Right lung (tissue), 5 donors: Measurements from ENCODE around the gene PLOD3. TPM values are rescaled to one million over a fixed set of nuclear protein-coding genes. Genes with fewer than 3 reads are reported as not detected.

ENCODE experiments used
- DNase-seq, 2 donors: peaks; one replicate each; pipeline ENCODE4 v3.0.0-alpha.2; 2013
- polyA plus RNA-seq, 5 donors: library from polyadenylated mRNA; unstranded; fragments of 120-200 nt; gene quantifications; one replicate each; pipeline versions ENCODE4 v1.2.1 to v1.2.3, GENCODE V29; 2013; ENCODE audit warnings: inconsistent platforms in 1 of 5, low replicate concordance in 1 of 5; ENCODE audit not compliant: insufficient read length in 5 of 5, insufficient read depth in 1 of 5

Gene PLOD3
- polyA plus RNA-seq, 5 donors: 39.6 to 72.2 (median 55.9) TPM

DNA sequence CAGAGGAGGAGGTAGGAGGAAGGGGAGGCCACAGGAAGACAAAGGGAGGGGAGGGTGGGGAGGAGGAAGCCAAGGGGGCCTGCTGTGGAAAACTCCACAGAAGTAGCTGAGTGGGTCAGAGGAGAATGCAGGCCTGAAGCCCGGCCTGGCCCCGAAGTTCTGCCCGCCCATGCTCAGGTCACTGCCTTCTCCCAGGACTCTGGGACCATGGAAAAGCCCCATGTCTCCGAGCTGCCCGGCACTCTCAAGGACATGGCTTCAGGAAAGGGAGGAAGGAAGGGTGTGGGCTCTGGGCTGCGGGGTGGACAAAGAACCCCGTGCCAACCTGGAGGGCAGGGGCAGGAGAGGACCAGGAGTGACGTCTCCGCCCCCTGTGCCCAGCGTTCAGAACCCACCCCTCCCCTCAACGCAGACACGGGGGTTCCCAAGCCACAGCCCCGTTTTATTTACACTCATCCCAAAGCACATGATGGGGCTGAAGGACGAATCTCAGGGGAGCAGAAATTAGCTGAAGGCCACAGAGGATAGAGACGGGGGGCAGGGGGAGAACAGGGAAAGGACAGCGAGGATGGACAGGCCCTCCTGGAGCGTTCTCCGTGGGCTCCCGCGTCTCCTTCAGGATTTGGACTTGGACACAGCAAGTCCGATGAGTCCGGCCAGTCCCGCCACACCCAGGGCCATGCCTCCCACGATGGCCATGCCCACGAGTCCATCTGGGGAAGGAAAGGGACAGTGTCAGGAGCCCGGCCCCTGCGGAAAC lies 22.0 kb upstream of the PLOD3 start:
- DNase-seq: no peak

DNA sequence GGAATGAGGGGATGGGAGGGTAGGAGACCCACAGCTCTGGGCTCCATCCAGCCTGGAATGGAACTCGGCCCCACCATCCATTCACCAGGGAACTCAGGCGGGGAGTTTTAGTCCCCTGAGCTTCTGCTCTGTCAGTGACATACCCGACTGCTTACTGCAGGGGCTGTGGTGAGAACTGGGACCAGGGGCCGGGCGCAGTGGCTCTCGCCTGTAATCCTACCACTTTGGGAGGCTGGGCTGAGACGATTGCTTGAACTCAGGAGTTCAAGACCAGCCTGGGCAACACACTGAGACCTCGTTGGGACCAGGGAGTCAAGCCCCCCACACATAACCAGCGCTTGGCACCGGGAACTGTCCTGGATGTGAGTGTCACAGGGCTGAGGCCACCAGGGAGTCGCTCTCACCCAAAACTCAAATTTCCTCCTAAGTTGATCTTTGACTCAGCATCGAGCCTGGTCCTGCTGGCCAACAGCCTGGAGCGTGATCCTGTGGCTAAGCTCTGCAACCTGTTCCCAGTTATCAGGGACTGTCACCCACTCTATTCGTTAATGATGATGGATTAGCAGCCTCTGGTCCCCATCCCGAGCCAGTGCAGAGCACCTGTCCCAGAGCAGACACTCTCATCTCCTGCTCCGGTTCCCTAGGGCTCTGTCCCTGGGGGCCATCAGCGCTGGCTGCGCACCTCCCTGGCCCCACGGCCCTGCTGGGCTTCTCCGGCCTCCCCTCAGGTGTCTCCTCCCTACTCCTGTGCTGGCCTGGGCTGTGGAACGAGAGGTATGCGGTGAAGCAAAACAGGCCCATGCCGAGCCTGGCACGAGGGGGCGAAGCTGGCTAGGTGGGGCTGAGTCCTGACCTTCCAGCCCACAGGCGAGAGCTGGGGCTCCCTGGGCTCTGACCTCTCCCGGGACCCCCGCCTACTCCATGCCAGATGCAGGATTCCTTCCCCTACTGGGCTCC lies 21.1 kb upstream of the PLOD3 start:
- DNase-seq: no peak

DNA sequence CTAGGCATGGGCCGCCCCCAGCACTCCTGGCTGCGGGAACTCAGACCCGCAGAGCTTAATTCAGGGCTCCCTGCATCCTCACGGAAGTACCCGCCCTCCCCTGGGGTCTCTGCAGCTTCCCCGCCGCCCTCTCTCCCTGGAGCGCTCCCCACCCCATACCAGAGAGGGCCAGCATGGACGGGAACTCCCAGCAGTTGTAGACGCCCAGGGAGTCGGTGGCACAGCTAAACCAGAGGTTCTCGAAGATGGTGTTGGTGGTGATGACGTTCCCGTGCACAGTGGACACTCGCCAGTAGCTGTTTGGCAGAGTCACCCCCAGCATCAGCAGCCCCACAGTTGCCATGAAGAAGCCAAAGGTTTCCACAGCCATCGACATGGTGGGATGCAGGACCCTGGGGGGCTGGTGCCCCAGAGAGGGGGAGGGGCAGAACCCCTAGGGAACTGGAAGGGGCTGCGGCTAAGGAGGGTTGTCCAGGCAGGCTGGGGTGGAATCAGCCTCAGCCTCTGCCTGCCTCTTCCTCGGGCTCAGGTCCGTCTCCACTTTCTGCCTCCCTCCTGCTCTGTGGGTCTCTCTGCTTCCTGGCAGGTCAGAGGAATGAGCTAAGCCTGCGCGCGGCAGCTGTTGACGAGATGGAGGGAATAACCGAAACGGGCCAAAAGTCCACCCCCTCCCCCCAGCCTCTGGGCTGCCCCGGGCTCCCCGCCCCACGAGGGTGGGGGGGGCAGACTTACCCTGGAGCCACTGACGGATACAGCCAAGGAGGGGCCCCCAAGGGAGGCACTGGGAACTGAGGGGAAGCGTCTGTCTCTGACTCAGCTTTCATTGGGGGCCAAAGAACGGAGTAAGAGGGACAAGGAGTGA lies 20.1 kb upstream of the PLOD3 start, which contains the start of gene CLDN15:
Gene CLDN15, minus strand, starts transcription at position 597 of the 862 bp plus-strand sequence. Its CDS starts 221 bp downstream, at position 376.
- DNase-seq: no peak

DNA sequence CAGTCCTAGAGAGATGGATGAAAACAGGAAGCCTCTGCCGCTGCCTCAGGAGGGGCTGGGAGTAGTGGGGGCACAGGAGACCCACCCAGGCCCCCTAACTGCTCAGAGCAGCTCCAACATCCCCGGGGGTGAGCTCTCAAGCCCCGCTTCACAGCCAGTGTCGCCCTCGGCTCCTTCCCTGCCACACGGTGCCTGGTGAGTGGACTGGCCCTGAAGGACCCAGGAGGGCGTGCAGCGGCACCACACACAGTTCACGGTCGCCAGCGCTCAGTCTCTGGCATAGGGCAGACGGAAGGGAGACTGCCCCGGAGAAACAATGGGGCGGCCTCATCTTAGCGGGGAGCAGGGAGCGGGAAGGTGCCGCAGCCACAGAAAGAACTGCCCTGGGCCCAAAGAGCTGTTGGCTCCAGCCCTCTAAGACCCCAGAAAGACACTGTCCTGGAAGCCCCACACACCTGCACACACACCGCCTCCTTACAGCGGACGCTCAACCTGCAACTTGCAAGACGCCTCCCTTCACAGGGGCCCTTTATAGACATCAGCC lies 19.0 kb upstream of the PLOD3 start:
- DNase-seq: no peak

- DNase-seq: no peak
Observed at GRCh38 chr7:101235522-101235921, 18.1 kb upstream of the PLOD3 start.

DNA sequence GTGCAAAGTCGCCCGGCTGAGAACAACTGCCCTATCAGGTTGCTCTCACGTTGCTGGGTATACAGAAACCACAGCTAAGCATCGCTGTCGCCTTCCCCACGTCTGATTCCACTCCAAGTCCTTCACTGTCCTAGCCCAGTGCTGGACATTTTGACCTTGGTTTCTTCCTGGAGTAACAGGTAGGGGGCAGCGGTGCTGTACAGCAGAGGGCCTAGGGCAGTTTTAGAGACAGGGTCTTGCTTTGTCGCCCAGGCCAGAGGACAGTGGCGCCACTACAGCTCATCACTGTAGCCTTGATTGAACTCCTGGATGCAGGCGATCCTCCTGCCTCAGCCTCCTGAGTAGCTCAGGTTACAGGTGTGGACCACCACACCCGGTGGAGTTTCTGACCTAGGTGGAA lies 17.7 kb upstream of the PLOD3 start:
- DNase-seq: no peak

DNA sequence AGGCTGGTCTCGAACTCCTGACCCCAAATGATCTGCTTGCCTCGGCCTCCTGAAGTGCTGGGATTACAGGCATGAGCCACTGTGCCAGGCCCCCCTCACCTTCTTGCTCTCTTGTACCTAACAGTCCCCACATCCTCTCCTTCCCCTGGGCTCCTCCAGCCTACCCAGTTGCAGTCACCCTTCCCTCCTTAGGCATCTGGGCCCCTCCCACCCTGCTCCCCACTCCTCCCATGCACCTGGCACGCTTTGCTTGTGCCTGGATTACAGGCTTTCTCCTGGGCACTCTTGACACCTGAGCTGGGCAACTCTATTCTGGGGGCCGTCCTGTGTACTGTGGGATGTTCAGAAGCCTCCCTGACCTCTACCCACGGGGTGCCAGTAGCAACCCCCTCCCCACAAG lies 17.3 kb upstream of the PLOD3 start:
- no peak for DNase-seq

DNA sequence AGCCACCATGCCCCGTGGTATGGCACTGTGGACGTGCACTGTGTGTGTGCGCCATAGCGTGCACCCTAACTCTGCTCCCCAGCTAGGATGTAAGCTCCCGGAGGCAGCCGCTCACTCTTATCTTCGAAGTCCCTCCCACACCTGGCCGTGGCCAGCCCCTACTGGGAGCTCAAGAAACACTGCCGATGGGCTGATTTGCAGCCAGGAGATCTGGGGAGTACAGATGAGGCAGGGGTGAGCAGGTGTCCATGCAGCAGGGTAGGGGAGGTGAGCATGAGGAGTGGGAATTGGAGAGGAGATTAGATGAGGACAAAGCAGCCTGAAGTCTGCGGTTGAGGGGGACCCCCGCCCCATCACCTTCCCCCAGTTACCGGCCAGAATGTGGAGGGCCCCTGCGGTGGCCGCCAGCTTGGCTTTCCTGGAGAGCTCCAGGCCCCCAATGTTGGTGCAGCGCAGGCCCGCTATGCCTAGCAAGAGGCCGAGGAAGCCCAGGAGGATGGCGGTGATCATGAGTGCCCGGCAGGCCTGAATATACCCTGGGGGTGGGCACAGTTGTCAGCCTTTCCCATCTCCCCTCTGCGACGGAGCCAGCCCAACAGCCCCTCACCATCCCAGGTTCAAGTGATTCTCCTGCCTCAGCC lies 16.6 kb upstream of the PLOD3 start:
- no peak for DNase-seq

GRCh38 chr7:101232141-101232850 lies 14.9 kb upstream of the PLOD3 start:
- DNase-seq: no peak

DNA sequence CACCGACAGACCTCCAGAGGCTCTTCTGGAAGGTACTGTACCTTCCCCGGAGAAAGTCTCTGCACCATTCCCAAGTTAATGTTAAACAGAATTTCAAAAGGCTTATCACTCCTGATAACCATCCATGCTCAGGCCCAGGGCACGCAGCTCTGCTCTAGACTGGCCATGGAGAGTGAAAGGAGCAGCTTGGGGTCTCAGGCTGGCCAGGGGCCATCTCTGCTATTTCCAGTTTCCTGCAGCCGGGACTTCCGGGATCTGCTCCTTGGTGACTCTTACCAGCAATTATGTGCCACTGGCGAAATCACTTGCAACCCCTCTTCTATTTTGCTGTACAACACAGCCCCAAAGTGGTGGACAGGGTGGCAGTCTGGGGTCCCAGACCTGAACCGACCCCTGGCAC lies 14.3 kb upstream of the PLOD3 start:
- no peak for DNase-seq

GRCh38 chr7:101226721-101227120 lies 9.3 kb upstream of the PLOD3 start:
- DNase-seq: no peak

- no peak for DNase-seq
Observed at GRCh38 chr7:101225650-101226049, 8.3 kb upstream of the PLOD3 start.

DNA sequence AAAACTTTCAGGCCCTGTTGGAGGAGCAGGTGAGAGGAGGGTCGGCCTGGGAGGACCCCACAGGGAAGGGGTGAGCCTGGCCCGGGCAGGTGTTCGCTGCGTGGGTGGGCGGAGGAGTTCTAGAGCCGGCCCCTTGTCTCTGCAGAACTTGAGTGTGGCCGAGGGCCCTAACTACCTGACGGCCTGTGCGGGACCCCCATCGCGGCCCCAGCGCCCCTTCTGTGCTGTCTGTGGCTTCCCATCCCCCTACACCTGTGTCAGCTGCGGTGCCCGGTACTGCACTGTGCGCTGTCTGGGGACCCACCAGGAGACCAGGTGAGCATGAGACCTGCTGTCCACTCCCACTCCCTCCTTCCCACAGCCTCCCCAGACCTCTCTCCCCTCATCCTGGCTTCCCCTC lies 6.1 kb upstream of the PLOD3 start:
- no peak for DNase-seq

GRCh38 chr7:101222275-101222830 lies 5.0 kb upstream of the PLOD3 start:
- no peak for DNase-seq

- no peak for DNase-seq
Observed at GRCh38 chr7:101220295-101220694, 2.9 kb upstream of the PLOD3 start.

- no peak for DNase-seq
Observed at GRCh38 chr7:101218236-101219125, 1.1 kb upstream of the PLOD3 start.

DNA sequence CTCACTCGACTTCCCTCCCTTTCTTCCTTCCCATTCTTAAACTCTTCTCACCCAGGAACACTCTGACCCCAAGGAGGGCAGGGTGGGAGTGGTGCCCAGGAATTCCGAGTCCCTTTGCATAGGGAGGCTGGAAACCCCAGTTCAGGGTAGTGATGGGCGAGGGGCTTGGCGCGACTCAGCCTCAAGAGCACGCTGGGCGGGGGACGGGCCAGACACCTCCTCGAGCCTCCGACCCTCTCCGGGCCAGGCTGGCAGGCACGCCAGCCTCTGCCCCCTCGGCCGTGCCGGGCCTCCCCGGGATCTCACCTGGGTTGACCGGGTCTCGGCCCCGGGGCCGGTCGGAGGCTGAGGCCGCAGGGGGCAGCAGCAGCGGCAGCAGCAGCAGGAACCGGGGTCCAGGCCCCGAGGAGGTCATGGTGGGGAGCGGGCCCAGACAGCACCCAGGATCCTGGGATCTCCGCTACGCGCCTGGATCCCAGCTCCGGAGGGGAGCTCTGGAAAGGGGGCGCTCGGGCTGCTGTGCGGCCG lies 457 bp downstream of the PLOD3 start:
- no peak for DNase-seq

- no peak for DNase-seq
Observed at GRCh38 chr7:101216001-101216859, 1.2 kb downstream of the PLOD3 start.
